Stimulated activated CD8-positive, alpha-beta memory T cell treated with anti-CD3 and anti-CD28 coated beads, Interleukin-12 subunit alpha, Interleukin-12 subunit beta, amount 100 ng/mL, for 1 hour (primary cell): ENCODE results near the gene CDC5L.

Source experiments
- DNase-seq: peaks from one replicate; pipeline ENCODE4 v3.0.0-alpha.2; 2020; ENCODE audit warnings: low read depth

The CDC5L gene

DNA sequence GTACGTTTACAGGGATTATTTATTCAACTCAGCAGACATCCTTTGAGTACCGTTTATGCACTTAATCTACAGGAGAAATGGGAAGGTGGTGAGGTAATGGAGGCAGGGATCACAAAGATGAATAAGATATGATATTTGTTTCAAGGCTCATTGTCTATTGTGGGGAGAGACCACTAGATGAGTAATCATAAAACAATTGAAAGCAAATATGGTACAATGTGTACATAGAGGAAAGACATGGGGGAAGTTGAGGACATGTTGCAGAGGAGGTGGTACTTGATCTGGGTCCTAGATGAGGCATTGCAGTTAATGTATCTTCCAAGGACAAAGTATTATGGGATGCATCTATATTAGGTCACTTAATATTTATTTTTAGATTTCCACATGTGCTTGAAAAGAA is 13.7 kb upstream of the CDC5L start:
- no peak for DNase-seq

DNA sequence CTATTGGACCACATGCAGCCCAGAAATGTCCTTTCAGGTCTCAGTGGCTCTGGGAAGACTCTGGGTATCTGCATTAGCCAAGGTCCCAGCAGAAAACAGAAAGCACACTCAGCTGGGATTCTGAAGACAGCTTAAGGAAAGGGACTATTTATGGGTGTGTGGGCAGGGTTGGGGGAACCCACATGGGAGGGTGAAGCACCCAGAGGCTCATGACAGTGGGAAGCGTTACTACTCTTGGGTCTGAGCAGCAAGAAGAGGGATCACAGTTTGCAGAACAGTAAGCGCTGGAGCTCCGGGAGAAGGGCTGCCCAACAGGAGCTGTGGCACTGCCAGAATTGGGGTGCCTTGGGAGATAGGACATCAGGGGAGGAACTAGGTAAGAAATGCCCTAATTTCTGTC is 12.4 kb upstream of the CDC5L start:
- no peak for DNase-seq

DNA sequence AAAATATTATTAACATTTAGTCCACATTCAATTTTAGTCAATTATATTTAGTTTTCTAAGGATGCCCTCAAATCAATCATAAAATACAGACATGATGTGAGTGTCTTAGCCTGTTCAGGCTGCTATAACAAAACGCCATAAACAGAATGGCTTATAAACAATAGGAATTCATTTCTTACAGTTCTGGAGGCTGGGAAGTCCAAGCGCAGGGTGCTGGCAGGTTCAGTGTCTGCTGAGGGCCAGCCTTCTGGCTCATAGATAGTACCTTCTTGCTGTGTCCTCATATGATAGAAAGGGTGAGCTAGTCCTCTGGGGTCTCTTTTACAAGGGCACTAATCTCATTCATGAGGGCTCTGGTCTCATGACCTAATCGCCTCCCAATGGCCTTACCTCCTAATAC is 10.0 kb upstream of the CDC5L start:
- DNase-seq = no peak

DNA sequence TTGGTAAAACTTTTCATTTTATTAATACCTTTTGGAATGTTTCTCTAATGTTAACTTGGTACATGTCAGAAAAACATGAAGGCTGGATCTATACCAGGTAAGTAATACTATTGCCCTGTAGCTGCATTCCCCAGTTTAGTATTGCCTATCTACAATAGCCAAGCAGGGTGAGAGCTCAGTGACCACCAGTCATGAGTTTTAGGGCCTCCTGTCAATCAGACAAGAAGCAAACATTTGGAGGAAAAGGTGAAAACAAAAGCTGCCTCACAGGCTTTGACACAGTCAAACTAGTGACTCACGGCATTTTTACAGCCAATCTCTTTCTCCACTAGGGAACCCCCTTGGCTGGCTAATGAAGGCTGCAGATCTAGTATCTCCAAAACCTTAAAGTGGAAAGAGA is 9.5 kb upstream of the CDC5L start:
- no peak for DNase-seq

DNA sequence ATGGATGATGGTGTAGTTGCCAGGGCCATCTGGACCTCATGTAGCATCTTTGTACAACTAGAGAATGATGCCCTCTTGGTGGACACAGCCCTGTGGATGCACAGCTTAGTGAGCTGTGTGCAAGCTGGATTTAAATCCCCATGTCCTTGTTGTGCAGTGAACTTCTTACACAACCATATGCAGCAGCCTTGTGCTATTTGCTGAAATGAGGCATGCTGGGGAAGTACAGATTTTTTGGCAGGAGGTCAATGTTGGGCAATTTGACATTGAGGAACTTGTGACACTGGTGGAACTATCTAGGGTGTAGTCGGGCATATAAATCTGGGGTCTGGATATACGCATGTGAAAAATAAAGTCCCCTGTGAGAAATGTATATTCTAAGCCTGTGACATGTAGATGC is 5.8 kb upstream of the CDC5L start:
- no peak for DNase-seq

DNA sequence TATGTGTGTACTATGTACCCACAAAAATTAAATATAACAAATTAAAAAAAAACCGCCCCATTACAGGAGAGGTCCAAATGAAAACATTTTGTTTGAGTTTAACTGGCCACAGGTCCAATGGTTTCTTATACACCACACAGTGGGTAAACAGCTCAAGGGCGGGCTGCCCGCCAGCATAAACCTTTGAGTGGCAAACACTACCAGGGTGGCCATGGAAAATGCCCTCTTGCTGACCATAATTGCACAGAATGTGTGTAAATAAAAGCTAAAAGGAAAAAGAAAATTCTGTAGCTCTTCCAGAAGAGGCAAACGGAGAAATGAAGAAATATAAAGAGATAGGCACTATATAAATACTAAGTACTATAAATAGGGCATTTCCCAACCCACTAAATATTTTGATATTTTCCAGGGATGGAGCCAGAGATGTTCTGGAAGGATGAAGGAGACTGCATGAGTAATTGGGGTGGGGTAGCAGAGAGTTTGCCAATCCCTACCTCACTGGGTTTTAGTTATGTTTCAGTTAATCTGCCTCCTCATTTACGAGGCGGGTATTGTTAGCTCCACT is 1.1 kb upstream of the CDC5L start:
- DNase-seq = no peak

DNA sequence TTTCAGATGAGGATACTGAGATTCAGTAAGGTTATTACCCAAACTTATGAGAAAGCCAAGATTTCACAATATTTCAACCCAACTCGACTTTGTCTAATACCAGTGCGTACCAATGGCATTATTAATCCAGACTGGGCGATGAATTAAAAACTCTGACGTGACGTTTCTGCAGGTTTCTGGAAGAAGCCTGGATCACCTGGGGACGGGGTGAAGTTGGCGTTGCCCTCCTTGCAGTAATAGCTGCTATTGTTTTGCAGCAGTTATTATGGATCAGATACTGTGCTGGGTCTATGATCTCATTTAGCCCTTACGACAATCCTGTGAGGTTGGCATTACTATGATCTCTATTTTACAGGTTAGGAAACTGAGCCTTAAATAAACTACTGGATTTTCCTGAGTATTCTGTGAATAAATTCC is 569 bp upstream of the CDC5L start:
- no peak for DNase-seq

DNA sequence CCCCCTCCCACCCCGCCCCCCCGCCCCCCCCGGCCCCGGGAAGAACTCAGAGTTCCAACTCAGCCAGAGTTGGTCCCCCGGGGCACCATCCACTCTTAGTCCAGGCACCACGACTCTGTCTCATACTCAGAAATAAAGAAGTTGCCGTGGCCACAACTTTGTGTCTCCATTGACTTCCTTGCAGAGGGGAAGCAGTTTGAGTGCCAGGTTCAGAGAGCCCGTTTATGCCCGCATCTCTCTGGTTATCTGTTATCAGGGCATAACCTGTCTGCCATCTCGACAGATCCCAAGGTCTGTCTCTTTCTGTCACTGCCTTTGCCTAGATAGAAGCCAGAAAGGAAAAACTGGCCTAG is 605 bp downstream of the CDC5L start:
- no peak for DNase-seq

DNA sequence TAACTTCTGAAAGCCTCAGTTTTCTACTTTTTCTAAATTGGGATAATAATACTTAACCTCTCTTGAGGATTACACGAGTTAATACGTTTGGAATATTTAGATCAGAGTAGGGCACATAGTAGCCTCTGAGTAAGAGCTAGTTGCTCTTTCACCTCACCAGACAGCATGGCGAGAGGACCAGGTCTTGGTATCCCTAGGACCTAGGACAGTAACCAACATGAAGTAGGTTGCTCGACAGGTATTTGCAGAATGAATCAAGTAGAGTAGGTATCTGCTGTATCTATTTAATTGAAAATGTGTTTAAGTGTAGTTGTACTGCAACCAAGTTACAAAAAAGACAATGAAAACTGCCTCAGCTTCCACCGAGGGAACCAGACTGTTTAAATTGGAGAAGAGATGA is 1.4 kb downstream of the CDC5L start:
- no peak for DNase-seq

DNA sequence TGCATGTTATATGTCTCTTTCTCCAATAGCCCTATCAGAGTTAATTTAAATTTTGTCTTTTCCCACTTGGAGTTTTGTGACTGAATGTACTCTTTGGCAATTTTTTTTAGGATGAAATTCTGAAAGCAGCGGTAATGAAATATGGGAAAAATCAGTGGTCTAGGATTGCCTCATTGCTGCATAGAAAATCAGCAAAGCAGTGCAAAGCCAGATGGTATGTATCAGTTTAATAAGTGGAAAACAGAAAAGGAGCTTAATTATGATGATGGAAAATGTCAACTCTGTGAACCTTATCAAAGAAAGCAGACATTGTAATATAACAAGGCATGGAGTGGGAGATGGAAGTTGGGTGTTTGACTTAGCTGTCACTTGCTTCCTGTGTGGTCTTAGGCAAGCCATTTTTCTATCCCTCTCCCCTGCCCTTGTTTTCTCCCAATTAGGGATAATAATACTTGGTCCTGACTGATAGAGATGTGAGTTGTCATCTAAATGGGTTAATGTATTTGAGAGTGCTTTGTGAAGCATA is 2.7 kb downstream of the CDC5L start:
- no peak for DNase-seq

DNA sequence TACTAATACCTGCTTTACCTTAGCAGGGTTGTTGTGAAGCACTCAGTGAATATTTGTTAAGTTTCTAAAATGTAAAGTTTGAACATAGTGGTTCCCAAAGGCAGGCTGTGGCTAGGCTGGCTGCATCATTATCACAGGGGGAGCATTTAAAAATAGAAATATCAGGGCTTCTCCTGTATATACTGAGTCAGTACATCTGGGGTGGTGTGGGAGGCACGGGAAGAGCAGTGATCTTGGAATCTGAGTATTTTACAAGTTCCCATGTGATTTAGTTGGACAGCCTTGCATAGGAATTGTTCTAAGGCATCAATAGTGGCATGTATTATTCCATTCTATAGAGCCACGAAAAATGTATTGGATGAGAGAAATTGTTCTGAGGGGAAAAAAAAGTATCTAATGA is 8.0 kb downstream of the CDC5L start:
- no peak for DNase-seq

DNA sequence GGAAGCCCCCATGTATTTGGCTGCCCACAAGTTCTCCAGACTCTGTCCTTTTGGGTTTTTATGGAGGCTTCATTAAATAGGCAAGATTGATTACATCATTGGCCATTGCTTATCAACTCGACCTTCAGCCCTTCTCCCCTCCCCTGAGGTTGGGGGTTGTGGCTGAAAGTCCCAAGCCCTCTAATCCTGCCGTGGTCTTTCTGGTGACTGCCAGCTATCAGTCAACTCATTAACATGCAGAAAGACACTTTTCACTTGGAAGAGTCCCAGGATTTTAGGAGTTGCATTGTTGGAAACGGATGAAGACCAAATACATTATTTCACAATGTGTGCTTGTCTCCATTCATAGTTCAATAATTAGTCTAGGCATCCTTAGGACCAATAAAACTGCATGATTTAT is 9.5 kb downstream of the CDC5L start:
- DNase-seq = no peak

DNA sequence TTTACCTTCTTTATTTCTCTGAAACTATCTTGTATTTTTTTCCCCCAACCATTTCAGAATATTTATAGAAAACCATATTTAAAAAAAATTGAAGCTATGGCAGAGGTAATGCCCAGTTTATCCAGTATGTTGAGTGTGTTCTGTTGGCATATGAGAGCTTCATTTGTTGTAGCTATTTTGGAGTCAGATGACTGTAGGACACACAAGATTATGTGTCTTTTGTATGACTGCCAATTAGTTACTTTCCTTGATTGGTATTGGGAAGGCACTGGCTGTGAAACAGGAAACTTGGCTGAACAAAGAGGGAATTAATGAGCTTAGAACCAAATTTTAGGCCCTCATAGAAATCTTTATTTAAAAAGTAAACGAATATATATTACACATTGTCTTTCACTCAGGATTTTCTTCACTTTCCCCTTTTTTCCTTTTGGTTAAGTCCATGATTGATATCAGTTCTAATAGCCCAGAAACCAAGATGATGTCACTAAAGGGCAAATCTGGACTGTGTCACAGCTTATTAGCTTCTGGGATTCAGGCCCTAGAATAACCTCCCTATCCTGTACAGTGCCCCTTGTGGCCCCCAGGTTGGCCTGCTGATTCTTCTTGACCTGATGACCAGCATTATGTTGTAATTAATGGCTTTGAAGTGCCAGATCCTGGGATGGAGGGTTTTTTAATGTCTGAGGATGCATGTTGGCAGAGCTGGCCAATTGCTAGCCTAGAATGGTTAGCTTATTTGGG is 10.1 kb downstream of the CDC5L start:
- no peak for DNase-seq

DNA sequence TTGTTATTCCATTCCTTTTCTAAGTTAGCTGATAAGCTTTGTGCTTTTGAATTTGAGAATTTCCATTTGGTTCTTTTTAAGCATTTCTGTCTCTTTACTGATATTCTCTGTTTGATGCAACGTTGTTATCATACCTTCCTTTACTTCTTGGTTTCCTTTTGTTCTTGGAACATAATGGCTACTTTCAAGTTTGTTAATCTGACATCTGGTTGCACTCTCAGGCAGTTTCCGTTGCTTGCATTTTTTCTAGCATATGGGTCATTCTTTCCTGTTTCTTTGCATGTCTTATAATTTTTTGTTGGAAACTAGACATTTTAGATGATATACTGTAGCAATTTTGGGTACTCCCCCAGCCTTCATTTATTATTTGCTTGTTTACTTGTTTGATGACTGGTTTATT is 12.5 kb downstream of the CDC5L start:
- no peak for DNase-seq

DNA sequence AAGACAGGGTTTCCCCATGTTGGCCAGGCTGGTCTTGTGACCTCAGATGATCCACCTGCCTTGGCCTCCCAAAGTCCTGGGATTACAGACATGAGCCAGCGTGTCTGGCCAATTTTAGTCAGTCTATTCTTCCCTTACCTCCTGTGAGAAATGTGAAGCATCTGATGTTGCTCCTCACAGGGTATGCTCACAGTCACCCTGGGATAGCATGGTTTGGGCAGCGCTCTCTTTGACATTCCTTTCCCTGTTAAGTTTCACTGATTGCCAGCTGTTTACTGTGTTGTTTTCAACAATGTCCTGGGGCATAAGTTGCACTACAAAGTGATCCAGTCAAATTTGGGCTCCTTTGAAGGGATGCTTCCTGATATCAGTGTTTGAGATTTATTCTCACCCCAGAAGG is 13.1 kb downstream of the CDC5L start:
- no peak for DNase-seq

DNA sequence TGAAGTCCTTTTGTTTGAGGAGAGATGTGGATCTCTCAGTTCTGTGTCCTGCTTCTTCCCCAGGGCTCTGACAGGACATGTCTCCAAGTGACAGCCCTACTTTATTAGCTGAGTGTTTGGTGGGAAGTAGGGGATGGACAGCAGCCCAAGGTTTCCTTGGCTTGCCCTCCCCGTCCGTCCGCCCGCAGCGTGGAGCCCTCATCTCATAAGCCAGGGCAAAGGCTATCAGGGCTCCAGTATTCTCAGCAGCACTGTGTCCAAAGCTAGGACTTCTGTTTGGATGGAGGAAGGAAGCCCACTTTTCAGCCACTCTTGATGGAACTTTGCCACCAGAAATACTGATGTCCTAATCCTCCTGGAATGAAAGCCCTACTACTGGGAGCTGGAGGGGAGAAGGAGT is 13.6 kb downstream of the CDC5L start:
- DNase-seq = no peak

DNA sequence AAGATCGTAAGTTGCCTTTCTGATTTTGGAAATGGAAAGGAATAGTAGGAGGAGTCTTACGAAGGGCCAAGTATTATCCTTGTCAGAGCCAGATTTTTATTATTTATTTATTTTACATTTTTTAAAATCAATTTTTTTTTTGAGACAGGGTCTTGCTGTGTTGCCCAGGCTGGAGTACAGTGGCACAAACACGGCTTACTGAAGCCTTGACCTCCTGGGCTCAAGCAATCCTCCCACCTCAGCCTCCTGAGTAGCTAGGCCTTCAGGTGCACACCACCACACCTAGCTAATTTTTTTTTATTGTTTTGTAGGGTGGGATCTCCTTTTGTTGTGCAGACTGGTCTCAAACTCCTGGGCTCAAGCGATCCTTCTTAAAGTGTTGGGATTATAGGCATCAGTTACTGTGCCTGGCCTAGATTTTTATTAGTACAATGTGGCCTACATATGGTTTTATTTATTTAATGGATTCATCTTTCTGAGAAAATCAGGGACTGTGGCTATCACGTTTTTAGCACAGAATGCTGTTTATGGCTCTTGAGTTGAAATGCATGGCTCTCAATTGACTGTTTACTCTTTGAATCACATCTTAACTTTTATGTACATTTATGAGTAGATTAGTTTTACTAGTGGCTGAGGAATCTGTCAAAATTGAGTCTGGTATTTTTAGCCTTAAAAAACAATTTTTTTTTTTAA is 16.7 kb downstream of the CDC5L start:
- no peak for DNase-seq

DNA sequence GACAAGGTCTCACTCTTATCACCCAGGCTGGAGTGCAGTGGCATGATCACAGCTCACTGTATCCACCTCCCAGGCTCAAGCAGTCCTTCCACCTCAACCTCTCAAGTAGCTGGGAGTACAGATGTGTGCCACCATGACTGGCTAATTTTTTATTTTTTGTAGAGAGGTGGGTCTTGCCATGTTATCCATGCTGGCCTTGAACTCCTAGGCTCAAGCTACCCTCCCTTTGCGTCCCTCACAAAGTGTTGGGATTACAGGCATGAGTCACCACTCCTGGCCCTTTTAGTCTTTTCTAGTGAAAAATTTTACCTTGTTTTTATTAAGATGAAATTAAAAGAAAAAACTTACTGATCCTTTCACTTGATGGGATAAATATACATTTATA is 17.2 kb downstream of the CDC5L start:
- no peak for DNase-seq

DNA sequence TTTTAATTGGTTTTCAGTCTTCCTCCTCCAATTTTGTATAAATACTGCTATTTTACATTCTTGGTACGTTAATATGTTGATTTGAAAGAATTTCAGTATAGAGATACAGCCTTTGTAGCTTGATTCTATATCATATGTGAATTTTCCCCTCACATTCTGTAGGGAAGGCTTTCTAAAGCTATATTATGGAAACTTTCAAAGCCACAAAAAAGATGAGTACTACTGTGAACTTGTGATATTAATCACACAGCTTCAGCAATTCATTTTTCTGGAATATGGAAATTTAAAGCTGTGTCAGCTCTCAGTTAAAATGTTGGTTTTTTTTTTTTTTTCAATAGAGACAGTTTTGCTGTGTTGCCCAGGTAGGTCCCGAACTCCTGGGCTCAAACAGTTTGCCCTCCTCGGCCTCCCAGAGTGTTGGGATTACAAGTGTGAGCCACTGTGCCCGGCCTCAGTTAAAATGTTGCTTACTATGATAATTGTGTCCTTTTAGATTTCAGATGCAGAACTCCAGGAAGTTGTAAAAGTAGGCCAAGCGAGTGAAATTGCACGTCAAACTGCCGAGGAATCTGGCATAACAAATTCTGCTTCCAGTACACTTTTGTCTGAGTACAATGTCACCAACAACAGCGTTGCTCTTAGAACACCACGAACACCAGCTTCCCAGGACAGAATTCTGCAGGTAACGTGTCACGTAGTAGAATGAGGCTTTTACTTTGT is 20.6 kb downstream of the CDC5L start:
- no peak for DNase-seq

DNA sequence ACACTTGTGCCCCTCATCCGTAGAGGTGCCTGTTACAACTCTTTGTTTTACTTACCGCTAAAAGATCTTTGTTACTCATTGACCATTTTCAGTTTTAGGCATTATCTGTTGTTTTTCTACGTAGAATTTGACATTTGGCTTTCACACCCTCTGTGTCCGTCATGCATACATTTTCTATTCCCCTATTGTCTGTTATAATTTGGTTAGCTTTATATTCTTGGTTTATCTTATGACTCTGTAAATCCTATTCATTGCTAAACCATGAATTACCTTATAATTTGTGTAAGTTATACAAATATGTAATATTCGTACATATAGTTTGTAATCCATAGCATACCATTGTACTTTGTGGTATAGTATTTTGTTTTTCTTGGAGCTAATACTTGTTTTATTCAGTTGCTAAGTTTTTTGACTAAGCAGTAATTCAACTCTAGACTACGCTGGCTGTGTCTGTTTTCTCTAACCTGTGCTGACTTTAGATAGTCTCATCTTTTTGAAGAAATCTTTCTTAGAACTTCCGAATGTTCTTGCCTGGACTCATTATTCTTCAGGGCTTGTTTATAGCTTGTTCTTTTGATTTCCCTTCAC is 21.8 kb downstream of the CDC5L start:
- DNase-seq = no peak

DNA sequence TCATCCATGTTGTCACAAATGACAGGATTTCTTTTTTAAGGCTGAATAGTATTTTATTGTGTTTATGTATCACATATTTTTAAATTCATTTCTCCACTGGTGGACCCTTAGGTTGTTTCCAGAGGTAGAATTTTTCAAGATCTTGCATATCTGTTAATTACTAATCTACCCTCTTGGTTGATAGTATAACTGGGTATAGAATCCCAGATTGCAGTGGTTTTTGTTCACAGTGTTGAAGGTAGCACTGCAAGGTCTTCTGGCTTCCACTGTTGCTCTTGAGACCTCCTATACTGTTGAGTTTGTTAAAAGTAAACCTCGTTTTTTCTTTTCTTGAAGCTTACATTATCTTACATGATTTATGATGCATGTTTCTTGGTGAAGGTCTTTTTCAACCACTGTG is 22.9 kb downstream of the CDC5L start:
- DNase-seq = no peak

DNA sequence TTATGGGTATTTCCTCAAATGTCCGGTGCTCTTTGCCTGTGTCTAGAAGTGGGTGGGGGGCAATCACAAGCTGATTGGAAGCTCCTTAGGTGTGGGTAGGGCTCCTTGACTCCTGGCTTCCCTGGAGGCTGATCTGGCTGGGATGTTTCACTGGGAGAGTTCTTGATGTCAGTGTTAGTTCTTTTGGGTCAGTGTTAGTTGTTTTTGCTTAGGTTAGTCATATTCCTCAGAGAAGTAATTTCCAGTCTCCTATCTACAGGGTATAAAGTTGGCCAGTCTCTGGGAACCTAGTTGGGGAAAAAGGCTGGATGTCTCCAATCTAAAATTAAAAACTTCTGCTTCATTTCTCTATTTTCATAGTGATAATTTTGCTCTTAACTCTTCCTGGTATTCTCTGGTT is 23.6 kb downstream of the CDC5L start:
- no peak for DNase-seq

DNA sequence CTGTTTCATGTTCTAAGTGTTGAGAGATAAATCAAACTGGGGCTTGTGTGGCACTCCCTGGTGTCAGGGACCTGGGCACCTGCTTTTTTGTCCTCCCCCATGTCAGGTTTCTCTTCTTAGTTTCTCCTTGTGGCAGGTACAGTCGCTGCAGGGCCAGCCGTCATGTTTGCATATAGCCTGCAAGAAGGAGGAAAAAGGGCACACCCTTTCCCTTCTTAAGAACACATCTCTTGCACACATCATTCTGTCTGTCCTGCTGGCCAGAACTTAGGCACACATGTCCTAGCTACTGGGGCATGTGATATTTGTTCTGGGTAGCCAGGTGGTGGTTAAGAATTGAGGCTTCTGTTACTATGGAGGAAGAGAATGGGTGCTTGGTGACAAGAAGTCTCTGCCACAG is 27.9 kb downstream of the CDC5L start:
- no peak for DNase-seq
